ENCODE data around the gene AFAP1. TPM values are rescaled to one million over a fixed set of nuclear protein-coding genes. Genes with fewer than 3 reads are reported as not detected.

AFAP1 gene
- polyA plus RNA-seq, 1 donor (not counting 4 experiments of a cell fraction or from before 2014, with no cell fraction given) = 7.6 TPM

GRCh38 chr4:7742807-7743280, 196.8 kb downstream of the AFAP1 start:
- Histone ChIP-seq H3K9ac (ENCODE audit: control insufficient read depth, extremely low read depth, insufficient read depth, low read length) (no peak overlapping the region), H3K9me3 (ENCODE audit: control insufficient read depth, low read depth, low read length) (no peaks in the 10 kb centered on the region), H3K4me3 (ENCODE audit: control insufficient read depth in 2 of 3, extremely low read depth in 1 of 3, insufficient read depth in 2 of 3, low read depth in 1 of 3, low read length in 3 of 3) (no peak overlapping the region), H3K9me1 (ENCODE audit: control insufficient read depth, extremely low read depth, insufficient read depth, low read length) (no peaks in the 10 kb centered on the region), H4K20me1 (ENCODE audit: control insufficient read depth, extremely low read depth, insufficient read depth, low read length) (no peaks in the 10 kb centered on the region), H3K4me1 (ENCODE audit: control insufficient read depth, extremely low read depth, insufficient read depth, low read length) (no peaks in the 10 kb centered on the region), H3K36me3 (ENCODE audit: control insufficient read depth in 2 of 2, extremely low read depth in 1 of 2, insufficient read depth in 2 of 2, low read length in 2 of 2) (no peaks in the 10 kb centered on the region), H3K79me2 (ENCODE audit: control insufficient read depth, insufficient read depth, low read length) (no peaks in the 10 kb centered on the region), H3K27me3 (ENCODE audit: control insufficient read depth, extremely low read depth, insufficient read depth, low read length) (peaks cover 14% of the 10 kb centered on the region), H3K4me2 (ENCODE audit: control insufficient read depth, extremely low read depth, insufficient read depth, low read depth, low read length) (no peak overlapping the region), H3K27ac (ENCODE audit: control insufficient read depth, insufficient read depth, low read length) (no peak overlapping the region), H2AFZ (ENCODE audit: control insufficient read depth, low read length) (no peak overlapping the region)
- DNase-seq (ENCODE audit: low read depth, low spot score) = no peak
- TF ChIP-seq EZH2 (IDR thresholded peaks at IDR 0.05; ENCODE audit: low read length) (no peak), CTCF (optimal IDR thresholded peaks at IDR 0.05 in 1 of 3, IDR thresholded peaks at IDR 0.05 in 1 of 3, conservative IDR thresholded peaks at IDR 0.05 in 1 of 3; ENCODE audit: extremely low read depth in 1 of 3, insufficient read depth in 2 of 3, low read length in 3 of 3) (no peak)
- no peak for FAIRE-seq
- dilution Hi-C loops (cut with MboI; ENCODE audit: extremely low pct_ligation_motif_present, low sequenced_read_pairs) = no loop called here

GRCh38 chr4:7741946-7742806, 197.5 kb downstream of the AFAP1 start:
- no peak for FAIRE-seq
- H3K9ac ChIP-seq (ENCODE audit: control insufficient read depth, extremely low read depth, insufficient read depth, low read length) = no peak overlapping the region
- dilution Hi-C loops (cut with MboI; ENCODE audit: extremely low pct_ligation_motif_present, low sequenced_read_pairs) = no loop called here

More at GRCh38 chr4:7741946-7742806, 197.5 kb downstream of the AFAP1 start:
- H3K27ac ChIP-seq (ENCODE audit: control insufficient read depth, insufficient read depth, low read length) = no peak overlapping the region
- no peak overlapping the region for H3K4me3 ChIP-seq (ENCODE audit: control insufficient read depth in 2 of 3, extremely low read depth in 1 of 3, insufficient read depth in 2 of 3, low read depth in 1 of 3, low read length in 3 of 3)
- no peaks in the 10 kb centered on the region for H3K9me1 ChIP-seq (ENCODE audit: control insufficient read depth, extremely low read depth, insufficient read depth, low read length)
- H3K4me1 ChIP-seq (ENCODE audit: control insufficient read depth, extremely low read depth, insufficient read depth, low read length) = no peaks in the 10 kb centered on the region
- H4K20me1 ChIP-seq (ENCODE audit: control insufficient read depth, extremely low read depth, insufficient read depth, low read length) = no peaks in the 10 kb centered on the region
- H3K9me3 ChIP-seq (ENCODE audit: control insufficient read depth, low read depth, low read length) = no peaks in the 10 kb centered on the region
- no peak overlapping the region for H2AFZ ChIP-seq (ENCODE audit: control insufficient read depth, low read length)
- no peaks in the 10 kb centered on the region for H3K36me3 ChIP-seq (ENCODE audit: control insufficient read depth in 2 of 2, extremely low read depth in 1 of 2, insufficient read depth in 2 of 2, low read length in 2 of 2)
- no peaks in the 10 kb centered on the region for H3K79me2 ChIP-seq (ENCODE audit: control insufficient read depth, insufficient read depth, low read length)
- no peak for DNase-seq (ENCODE audit: low read depth, low spot score)
- H3K4me2 ChIP-seq (ENCODE audit: control insufficient read depth, extremely low read depth, insufficient read depth, low read depth, low read length) = no peak overlapping the region
- TF ChIP-seq CTCF (optimal IDR thresholded peaks at IDR 0.05 in 1 of 3, IDR thresholded peaks at IDR 0.05 in 1 of 3, conservative IDR thresholded peaks at IDR 0.05 in 1 of 3; ENCODE audit: extremely low read depth in 1 of 3, insufficient read depth in 2 of 3, low read length in 3 of 3) = no peak
- TF ChIP-seq EZH2 (IDR thresholded peaks at IDR 0.05; ENCODE audit: low read length) = no peak
- peaks cover 10% of the 10 kb centered on the region for H3K27me3 ChIP-seq (ENCODE audit: control insufficient read depth, extremely low read depth, insufficient read depth, low read length)
